ENCODE measurements around the gene PDRG1.

PDRG1 gene

GRCh38 chr20:31968291-31969126 is 16.7 kb upstream of the PDRG1 start:
- Histone ChIP-seq H3K27me3 (ENCODE audit: insufficient read depth, low read length, poor library complexity) (no peaks in the 10 kb centered on the region), H3K27ac (ENCODE audit: low read length) (no peak overlapping the region), H3K4me1 (ENCODE audit: insufficient read depth, low read length) (no peaks in the 10 kb centered on the region), H3K4me2 (ENCODE audit: insufficient read depth, low read length) (no peak overlapping the region), H4K20me1 (ENCODE audit: insufficient read depth, low read length) (peaks cover 6% of the 10 kb centered on the region), H3K36me3 (ENCODE audit: insufficient read depth, low read length) (no peaks in the 10 kb centered on the region), H3K4me3 (ENCODE audit: low read depth in 1 of 2, low read length in 2 of 2) (no peak overlapping the region), H2AFZ (ENCODE audit: low read depth, low read length) (no peak overlapping the region), H3K9ac (ENCODE audit: low read depth, low read length) (no peak overlapping the region), H3K9me3 (ENCODE audit: insufficient read depth, low read length, severe bottlenecking) (no peaks in the 10 kb centered on the region), H3K79me2 (ENCODE audit: insufficient read depth, low read length) (no peaks in the 10 kb centered on the region)
- TF ChIP-seq CTCF (IDR thresholded peaks at IDR 0.05; ENCODE audit: borderline replicate concordance, extremely low read depth, low read length, poor library complexity, severe bottlenecking) (no peak), EZH2 (IDR thresholded peaks at IDR 0.05; ENCODE audit: borderline replicate concordance, low read depth, low read length, severe bottlenecking) (no peak)
- peak; percentile 99 for ATAC-seq (ENCODE audit: insufficient read depth, low read depth)
- DNase-seq = peak; percentile 89

- Histone ChIP-seq H3K79me2 (ENCODE audit: insufficient read depth, low read length) (no peaks in the 10 kb centered on the region), H3K4me1 (ENCODE audit: insufficient read depth, low read length) (no peaks in the 10 kb centered on the region), H3K36me3 (ENCODE audit: insufficient read depth, low read length) (no peaks in the 10 kb centered on the region), H2AFZ (ENCODE audit: low read depth, low read length) (no peak within 1 kb of the TSS), H4K20me1 (ENCODE audit: insufficient read depth, low read length) (peaks cover 5% of the 10 kb centered on the region), H3K27me3 (ENCODE audit: insufficient read depth, low read length, poor library complexity) (peaks cover 1% of the 10 kb centered on the region), H3K9me3 (ENCODE audit: insufficient read depth, low read length, severe bottlenecking) (no peaks in the 10 kb centered on the region), H3K27ac (ENCODE audit: low read length) (no peak within 1 kb of the TSS), H3K4me3 (ENCODE audit: low read depth in 1 of 2, low read length in 2 of 2) (no peak within 1 kb of the TSS), H3K4me2 (ENCODE audit: insufficient read depth, low read length) (no peak within 1 kb of the TSS), H3K9ac (ENCODE audit: low read depth, low read length) (no peak within 1 kb of the TSS)
- ATAC-seq (ENCODE audit: insufficient read depth, low read depth) (no peak), DNase-seq (no peak)
- TF ChIP-seq CTCF (IDR thresholded peaks at IDR 0.05; ENCODE audit: borderline replicate concordance, extremely low read depth, low read length, poor library complexity, severe bottlenecking) (no peak), EZH2 (IDR thresholded peaks at IDR 0.05; ENCODE audit: borderline replicate concordance, low read depth, low read length, severe bottlenecking) (no peak)
These were observed 16.0 kb upstream of the PDRG1 start, which contains the start of gene XKR7 for GRCh38 chr20:31967830-31968249. TSS of gene XKR7 (plus strand) at chr20:31968151. CDS start at chr20:31968176, 25 bp downstream.

- DNase-seq = no peak
- H3K36me3 ChIP-seq (ENCODE audit: insufficient read depth, low read length) = no peaks in the 10 kb centered on the region
- peaks cover 5% of the 10 kb centered on the region for H4K20me1 ChIP-seq (ENCODE audit: insufficient read depth, low read length)
- ATAC-seq (ENCODE audit: insufficient read depth, low read depth) = no peak
- TF ChIP-seq CTCF (IDR thresholded peaks at IDR 0.05; ENCODE audit: borderline replicate concordance, extremely low read depth, low read length, poor library complexity, severe bottlenecking) = no peak
- no peak for TF ChIP-seq EZH2 (IDR thresholded peaks at IDR 0.05; ENCODE audit: borderline replicate concordance, low read depth, low read length, severe bottlenecking)
- no peaks in the 10 kb centered on the region for H3K4me1 ChIP-seq (ENCODE audit: insufficient read depth, low read length)
- H3K27me3 ChIP-seq (ENCODE audit: insufficient read depth, low read length, poor library complexity) = peaks cover 4% of the 10 kb centered on the region
- no peaks in the 10 kb centered on the region for H3K79me2 ChIP-seq (ENCODE audit: insufficient read depth, low read length)
- H3K9ac ChIP-seq (ENCODE audit: low read depth, low read length) = no peak overlapping the region
- no peak overlapping the region for H2AFZ ChIP-seq (ENCODE audit: low read depth, low read length)
- no peaks in the 10 kb centered on the region for H3K9me3 ChIP-seq (ENCODE audit: insufficient read depth, low read length, severe bottlenecking)
- no peak overlapping the region for H3K27ac ChIP-seq (ENCODE audit: low read length)
- no peak overlapping the region for H3K4me2 ChIP-seq (ENCODE audit: insufficient read depth, low read length)
- no peak overlapping the region for H3K4me3 ChIP-seq (ENCODE audit: low read depth in 1 of 2, low read length in 2 of 2)
These were observed 15.3 kb upstream of the PDRG1 start for GRCh38 chr20:31966991-31967655.
